Limb (tissue), 2 donors: ENCODE measurements around the gene C22orf42.
"Not testable (repeated sequence)": the region's sequence is repeated elsewhere in the genome, so short reads cannot be mapped to it uniquely, and the experiment has no call there.

Experiments
- DNase-seq, 2 donors: peaks; one replicate each; pipeline ENCODE4 v3.0.0-alpha.2; 2016; ENCODE audit errors: extremely low spot score in 2 of 2

C22orf42 gene, protein sequence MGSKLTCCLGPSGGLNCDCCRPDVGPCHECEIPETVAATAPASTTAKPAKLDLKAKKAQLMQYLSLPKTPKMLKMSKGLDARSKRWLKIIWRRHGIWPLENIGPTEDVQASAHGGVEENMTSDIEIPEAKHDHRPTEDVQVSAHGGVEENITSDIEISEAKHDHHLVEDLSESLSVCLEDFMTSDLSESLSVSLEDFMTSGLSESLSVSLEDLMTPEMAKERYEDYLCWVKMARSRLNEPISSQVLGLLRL

DNA sequence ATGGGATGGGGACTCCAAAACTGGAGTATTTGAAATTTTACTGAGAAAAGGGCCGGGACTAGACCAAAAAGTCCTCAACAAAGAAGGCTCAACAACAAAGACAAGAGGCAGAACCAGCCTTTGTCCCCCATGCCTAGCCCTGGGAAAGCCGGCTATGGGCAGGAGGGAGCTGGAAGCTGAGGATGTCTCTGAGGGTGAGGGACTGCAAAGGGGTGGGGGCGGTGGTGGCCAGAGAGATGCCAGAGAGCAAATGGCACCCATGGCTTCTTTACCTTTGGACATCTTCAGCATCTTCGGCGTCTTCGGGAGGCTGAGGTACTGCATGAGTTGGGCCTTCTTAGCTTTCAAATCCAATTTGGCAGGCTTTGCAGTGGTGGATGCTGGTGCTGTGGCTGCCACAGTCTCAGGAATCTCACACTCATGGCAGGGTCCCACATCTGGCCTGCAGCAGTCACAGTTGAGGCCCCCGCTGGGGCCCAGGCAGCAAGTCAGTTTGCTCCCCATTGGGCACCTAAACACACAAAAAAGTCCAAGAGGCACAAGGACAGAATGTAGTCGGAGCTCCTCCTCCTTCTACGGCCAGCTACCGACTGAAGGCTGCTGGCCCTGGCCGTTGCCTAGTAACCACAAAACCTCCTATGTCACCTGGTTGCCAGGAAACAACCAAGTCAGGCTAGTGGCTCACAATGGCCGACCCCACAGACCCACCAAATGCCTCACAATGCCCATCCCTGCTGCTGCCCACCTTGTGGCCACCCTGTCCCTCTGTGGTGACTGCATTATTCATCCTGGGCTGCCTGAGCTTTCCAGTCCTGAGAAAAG is at the start of gene C22orf42:
Gene C22orf42, minus strand, starts transcription at position 592 of the 822 bp plus-strand sequence. Its CDS starts 88 bp downstream, at position 504.
- no peak for DNase-seq

DNA sequence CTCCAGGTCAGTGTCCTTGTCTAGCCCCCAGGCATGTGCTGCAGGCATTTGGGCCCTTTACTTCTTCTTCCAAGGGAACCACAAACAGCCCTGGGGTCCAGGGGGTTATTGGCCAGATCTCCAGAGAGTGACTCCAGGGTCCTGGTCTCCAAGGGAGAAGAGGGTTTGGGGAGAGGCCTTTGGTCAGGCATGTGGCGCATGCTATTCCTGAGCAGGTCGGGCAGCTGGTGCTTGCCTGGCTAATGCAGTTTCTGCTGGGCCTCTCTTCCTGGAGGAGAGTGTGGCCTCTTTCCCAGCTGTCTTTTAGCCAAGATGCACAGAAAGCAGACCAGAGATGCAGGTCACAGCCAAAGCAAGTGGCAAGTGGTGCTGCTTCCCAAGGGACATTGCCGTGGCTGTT is 49.6 kb upstream of the C22orf42 start:
- no peak for DNase-seq

DNA sequence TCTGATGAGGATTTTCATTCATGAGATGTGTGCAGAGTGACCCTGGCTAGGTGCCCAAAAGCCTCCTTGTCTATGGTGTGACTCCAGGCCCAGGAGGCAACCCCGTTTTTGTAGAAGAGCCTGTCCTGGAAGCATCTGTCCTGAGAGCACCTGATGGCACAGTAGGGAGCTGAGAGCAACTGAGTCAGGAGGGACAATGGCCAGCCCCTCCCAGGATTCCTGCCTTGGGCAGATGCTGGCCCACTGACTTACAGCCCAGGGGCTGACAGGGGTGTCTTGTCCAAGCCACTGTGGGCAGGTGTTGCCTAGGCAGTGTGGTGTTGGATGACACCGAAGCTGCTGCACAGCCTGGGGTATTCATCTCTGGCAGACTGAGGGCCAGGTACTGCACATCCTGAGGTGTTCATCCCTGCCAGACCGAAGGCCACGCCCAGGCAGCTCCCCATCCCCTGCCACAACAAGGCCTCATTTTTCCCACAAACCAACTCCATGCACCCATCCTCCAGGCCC is 48.9 kb upstream of the C22orf42 start:
- DNase-seq, result no peak

DNA sequence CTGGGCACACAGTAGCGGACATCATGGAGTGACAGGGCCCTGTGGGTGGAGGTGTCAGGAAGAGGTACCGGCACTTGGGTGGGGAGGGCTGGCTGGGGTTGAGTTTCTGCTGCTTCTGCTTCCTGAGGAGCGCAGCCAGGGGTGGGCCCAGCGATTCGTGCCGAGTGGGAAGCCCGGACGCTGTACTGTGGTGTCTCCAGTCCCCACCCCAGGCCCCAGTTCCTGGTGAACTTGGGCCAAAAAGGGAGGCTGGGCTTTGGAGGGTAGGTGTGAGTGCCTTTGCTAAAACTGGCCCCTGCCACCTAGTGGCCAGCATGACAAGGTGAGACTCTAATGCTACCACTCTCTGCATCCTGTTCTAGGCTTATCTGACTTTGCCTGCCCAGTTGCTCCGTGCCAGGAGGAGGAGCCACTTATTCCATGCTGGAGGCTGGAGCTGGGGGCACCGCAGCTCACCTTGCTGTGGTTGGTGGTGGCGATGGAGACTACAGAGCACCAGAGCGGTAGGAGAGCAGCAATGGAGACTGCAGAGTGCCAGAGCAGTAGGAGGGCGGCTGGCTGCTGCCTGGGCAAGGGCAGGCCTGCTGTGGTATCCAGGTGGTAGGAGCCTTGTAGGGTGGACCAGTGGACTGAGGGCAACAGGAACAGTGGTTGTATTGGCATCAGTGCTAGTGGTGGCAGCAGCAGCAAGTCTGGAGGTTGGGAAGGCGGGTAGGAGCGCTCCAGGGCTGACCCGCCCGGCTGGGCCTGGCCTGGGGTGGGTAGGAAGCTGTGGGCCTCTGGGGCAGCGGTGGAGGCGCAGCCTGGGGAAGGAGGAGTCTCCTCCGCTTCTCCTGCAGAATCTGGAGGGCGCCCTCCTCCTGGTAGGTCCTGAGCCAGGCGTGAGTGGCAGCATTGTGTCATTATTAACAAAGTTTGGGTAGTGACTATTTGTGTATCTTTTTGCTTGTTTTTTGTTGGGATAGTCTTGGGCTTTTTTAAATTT is 48.0 kb upstream of the C22orf42 start:
- no peak for DNase-seq

DNA sequence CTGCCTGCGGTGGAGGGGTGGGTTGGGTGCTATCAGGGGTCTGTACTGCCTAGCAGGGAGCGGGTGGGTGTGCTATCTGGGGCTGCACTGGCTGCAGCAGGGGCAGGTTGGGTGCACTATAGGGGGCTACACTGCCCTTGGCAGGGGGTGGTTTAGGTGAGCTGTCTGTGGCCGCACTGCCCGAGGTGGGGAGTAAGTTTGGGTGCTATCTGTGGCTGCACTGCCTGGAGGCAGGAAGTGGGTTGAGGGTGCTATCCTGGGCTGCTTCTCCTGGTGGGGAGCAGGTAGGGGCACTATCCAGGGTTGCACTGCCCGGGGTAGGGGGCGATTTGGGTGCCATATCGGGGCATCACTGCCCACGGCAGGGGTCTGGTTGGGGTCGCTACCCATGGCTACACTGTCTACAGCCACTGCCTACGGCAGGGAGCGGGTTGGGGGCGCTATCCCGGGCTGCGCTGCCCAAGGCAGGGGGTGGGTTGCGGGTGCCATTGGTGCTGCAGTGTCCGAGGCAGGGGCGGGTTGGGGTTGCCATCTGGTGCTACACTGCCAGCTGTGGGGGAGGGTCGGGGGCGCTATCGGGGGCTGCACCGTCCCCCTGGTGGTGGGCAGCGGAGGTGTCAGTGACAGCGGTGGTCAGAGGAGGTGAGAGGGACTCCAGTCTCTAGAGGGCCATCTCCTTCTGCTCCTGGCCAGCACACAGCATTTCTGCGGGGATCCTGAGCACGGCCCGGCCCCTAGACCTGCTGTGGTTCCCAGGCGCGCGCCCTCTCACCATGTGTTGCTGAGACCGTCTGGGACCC is 47.1 kb upstream of the C22orf42 start:
- DNase-seq, result no peak

DNA sequence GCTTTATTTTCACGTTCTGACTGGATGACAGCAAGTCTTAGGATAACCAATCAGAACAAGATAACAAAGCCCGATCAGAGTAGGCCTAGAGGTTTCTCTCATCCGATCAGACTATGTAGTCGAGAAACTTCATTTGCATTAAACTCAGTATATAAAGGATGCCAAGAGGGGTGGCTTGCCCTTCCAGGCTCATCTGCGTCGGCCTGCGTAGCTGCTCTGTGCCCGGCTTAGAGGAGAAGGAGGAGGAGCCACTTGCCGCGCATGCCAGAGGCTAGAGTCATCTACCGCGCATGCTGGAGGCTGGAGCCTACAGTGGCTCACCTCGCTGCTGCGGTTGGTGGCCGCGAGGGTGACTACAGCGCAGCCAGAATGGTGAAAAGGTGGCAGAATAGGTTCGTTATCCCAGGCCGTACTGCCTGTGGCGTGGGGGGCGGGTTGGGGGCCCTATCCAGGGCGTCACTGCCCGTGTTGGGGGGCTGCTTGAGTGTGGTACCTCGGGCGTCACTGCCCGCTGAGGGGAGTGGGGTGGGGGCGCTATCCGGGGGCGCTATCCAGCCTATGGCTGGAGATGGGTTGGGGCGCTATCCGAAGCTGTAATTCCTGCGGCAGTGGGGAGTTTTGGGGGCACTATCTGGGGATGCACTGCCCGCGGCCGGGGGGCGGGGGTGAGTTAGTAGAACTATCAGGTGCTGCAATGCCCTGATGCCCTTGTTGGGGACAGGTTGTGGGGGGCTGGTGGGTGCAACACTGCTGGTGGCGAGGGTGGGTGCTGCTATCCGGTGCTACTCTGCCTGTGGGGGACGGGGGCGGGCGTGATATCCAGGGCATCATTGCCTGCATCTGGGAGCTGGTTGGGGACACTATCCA is 46.0 kb upstream of the C22orf42 start, which contains the start of gene RFPL2:
Gene RFPL2, minus strand, starts transcription at position 218 of the 867 bp plus-strand sequence. CDS start 2,622 bp downstream, outside the sequence.
- DNase-seq, result no peak

DNA sequence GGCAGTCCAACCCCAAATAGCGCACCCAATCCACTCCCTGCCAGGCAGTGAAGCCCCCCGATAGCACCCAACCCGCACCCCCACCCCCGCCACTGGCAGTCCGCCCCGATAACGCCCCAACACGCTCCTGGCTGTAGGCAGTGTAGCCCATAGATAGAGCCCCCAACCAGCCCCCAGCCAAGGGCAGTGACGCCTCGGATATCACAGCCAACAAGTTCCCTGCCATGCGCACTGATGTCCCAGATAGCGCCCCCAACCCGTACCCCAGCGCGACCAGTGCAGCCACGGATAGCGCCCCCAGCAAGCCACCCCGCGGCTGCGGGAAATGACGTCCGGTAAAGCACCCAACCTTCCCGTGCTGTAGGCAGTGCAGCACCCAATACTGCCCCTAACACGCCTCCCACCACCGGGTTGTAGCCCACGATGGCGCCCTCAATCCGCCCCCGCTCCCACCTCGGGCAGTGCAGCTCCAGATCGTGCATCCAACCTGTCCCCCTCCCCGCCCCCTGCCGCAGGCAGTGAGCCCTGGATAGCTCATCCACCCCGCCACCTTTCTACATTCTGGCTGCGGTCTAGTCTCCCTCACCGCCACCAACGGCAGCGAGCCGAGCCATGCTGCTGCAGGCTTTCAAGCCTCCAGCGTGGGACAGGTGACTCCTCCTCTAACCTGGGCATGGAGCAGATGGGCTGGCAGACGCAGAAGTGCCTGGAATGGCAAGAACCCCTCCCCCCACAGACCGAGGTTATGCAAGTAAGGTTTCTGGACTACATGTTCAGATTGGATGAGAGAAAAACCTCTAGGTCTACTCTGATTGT is 45.1 kb upstream of the C22orf42 start:
- no peak for DNase-seq

DNA sequence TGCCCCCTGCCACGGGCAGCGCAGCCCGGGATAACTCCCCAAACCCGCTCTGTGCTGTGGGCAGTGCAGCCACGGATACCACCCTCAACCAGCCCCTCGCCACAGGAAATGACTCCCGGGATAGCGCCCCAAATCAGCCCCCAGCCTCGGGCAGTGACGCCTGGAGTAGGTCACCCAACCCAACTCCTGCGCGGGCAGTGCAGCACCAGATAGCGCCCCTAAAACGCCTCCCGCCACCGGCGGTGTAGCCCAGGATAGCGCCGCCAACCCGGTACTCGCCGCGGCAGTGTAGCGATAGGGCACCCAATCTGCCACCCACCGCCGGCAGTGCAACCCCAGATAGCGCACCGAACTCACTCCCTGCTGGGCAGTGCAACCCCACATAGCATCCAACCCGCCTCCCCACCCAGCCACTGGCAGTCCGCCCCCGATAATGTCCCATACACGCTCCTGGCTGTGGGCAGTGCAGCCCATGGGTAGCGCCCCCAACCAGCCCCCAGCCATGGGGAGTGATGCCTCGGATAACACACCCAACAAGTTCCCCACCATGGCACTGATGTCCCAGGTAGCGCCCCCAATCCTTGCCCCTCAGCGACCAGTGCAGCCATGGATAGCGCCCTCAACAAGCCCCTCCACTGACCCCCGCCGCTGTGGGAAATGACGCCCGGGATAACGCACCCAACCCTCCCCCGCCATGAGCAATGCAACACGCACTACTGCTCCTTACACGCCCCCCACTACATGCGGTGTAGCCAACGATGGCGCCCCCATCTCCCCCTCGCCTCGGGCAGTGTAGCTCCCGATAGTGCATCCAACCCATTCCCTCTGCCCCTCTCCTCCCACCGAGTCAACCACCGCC is 44.3 kb upstream of the C22orf42 start:
- DNase-seq, result no peak

DNA sequence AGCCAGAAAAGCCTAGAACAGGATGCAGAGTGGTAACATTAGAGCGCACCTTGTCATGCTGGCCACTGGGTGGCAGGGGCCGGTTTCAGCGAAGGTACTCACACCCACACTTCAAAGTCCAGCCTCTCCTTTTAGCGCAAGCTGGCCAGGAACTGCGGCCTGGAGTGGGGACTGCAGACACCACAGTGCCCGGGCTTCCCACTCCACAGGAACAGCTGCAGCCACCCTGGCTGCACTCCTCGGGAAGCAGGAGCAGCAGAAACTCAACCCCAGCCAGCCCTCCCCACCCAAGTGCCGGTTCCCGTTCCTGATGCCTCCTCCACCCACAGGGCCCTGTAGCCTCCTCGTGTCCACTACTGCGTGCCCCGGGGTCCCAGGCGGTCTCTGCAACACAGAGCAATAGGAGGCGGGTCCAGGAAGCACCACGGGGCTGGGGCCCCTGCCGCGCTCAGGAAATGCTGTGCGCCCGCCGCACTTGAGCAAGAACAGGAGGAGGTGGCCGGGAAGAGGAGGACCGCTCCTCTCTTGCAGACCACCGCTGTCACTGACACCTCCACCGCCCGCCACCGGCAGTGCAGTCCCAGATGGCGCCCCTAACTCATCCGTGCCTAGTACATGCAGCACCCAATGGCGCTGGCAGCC is 43.6 kb upstream of the C22orf42 start:
- DNase-seq, result peak; percentile 18 to 60

DNA sequence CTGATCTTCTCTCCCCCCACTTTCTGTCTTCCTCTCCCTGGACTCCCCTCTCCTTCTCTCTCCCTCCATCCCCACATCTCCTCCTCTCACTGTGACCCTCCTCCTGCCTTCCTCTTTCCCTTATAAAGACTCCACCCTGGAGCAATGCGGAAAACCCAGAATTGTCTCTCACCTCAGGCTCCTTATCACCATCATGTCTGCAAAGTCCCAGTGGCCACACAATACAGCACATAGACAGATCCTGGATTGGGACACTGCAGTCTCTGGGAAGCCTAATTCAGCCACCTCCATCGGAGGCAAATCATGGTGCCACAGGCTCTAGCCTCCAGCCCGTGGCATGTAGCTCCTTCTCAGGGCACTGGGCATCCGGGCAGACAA is 43.0 kb upstream of the C22orf42 start:
- no peak for DNase-seq

DNA sequence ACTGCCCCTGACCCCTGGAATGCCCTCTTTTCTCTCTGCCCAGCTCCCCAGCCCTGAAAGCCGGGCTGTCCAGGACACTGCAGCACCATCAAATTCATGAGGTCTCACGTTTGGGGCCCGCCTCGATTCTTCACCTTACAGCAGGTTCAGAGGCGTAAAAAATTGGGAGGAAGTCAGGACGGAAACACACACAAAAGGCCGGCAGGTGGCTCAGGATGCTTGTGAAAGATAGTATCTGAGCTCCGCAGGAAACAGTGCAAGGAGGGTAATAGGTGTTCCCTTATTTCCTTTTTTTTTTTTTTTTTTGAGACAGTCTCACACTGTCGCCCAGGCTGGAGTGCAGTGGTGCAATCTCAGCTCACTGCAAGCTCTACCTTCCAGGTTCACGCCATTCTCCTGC is 41.6 kb upstream of the C22orf42 start:
- DNase-seq, result no peak

DNA sequence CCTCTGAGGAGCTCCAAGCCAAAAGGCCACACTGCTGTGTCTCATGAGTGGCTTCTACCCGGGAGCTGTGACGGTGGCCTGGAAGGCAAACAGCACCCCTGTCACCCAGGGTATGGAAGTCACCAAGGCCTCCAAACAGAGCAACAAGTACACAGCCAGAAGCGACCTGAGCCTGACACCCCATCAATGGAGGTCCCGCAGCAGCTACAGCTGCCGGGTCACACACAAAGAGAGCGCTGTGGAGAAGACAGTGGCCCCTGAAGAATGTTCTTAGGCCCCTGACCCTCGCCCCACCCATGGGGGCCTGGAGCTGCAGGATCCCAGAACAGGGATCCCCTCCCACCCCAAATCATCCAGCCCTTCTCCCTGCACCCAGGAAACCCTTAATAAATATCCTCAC is 40.9 kb upstream of the C22orf42 start:
- DNase-seq, result no peak

DNA sequence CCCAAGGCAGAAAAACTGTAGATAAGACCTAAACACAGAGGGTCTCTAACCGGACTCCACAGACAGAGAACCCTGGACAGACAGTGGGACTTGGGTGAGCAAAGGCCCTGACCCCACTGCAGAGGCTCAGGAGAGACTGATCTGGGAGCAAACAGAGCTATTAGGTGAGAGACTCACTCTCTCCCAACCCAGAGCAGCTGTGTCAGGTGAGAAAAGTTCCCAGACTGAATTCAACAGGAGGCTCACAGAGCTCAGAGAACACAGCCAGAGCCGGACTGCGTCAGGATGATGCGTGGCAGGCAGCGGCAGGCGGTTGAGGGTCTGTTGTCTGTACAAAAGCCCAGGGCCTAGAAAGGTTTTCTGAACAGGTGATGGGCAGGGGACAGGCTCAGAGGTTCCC is 40.2 kb upstream of the C22orf42 start:
- no peak for DNase-seq

DNA sequence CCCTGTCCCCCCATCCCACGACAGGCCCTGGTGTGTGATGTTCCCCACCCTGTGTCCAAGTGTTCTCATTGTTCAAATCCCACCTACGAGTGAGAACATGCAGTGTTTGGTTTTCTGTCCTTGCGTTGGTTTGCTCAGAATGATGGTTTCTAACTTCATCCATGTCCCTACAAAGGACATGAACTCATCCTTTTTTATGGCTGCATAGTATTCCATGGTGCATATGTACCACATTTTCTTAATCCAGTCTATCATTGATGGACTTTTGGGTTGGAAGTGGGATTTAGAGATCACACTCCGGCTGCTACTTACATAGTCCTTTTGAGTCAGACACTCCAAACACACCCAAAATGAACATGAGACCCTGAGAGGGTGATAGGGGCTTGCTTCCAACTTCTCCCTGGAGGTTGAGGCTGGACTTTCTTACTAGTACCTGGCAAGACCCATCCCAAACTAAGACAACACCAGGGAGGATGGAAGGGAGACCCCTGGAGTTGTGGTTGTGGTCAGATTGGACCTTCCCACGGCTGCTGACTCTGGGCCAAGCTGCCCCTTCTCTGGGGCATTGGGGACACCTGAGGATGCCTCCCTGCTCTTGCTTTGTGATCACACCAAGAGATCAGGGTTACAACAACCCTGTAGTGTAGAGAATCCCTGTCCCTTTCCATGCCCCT is 38.6 kb upstream of the C22orf42 start:
- DNase-seq, result not testable (repeated sequence)

DNA sequence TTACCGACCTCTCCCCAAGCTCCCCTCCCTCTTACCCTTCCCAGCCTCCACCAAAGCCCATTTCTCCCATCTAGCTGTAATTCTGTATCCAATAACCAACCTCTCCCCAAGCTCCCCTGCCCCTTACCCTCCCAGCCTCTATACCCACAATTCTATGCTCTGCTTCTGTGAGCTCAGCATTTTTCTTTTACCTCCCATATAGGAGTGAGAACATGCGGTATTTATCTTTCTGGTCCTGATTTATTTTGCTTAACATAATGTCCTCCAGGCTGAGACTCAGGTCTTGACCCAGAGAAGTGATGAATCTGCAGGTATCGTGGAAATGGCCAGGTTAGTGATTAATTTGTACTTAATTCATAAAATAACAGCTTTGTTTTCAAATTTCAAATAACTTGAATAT is 36.8 kb upstream of the C22orf42 start:
- DNase-seq, result not testable (repeated sequence)

DNA sequence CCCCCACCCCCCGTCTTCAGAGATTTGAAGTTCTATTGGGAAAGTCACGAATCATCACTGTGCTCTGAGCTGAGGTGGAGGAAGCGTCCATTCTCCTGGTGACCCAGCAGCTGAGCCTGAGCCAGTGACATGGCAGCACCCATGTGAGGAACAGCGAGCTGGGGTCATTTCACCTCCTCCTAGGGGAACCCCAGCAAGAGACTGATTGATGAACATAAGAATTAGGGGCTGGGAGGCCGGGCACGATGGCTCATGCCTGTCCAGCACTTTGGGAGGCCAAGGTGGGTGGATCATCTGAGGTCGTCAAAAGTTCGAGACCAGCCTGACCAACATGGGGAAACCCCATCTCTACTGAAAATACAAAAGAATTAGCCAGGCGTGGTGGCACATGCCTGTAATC is 34.2 kb upstream of the C22orf42 start:
- not testable (repeated sequence) for DNase-seq

DNA sequence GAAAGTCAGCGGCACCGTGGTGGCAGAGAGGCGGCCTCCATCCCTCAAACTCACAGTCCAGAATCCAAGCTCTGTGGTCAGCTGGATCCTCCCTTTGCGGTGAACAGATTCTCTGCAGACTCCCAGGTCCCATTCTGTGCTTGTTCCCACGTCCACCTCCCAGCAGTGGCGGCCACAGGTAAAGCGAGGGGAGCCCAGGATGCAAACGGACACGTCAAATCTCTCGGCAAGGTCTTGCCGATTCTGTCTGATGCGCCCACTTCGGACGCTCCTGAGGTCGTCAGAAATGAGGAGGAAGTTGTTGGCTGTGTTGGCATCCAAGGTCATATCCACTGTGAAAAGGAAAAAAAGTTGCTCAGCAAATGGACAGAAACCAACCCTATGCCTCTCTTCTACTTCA is 31.9 kb upstream of the C22orf42 start:
- DNase-seq, result not testable (repeated sequence)
